Mesendoderm (in vitro differentiated cells): ENCODE results near the gene ART5.

Experiments used
- DNase-seq: peaks from one replicate; pipeline ENCODE4 v3.0.0; 2013
- H2AK5ac ChIP-seq: 2 replicates; pipeline ENCODE4 v1.6.1; 2013; ENCODE audit warnings: low read length, inconsistent platforms
- H2BK120ac ChIP-seq: 2 replicates; pipeline ENCODE4 v1.6.1; 2013; ENCODE audit warnings: low read depth, mild to moderate bottlenecking, low read length, moderate library complexity, mixed read lengths
- H2BK15ac ChIP-seq: replicated peaks from 2 replicates; pipeline ENCODE4 v1.6.1; 2013; ENCODE audit warnings: low read depth, mild to moderate bottlenecking, moderate library complexity
- H2BK5ac ChIP-seq: 2 replicates; pipeline ENCODE4 v1.6.1; 2013; ENCODE audit warnings: low read length, inconsistent platforms
- H3K18ac ChIP-seq: 2 replicates; pipeline ENCODE4 v1.6.1; 2013; ENCODE audit warnings: mild to moderate bottlenecking, low read length, mixed read lengths
- H3K23ac ChIP-seq: one replicate; pipeline ENCODE4 v1.6.1; 2013; ENCODE audit warnings: low read length
- H3K27ac ChIP-seq: 2 replicates; pipeline ENCODE4 v1.5.1; 2013; ENCODE audit warnings: low read depth, mild to moderate bottlenecking, inconsistent platforms, low read length, moderate library complexity
- H3K27me3 ChIP-seq: 2 replicates; pipeline ENCODE4 v1.6.1; 2013; ENCODE audit warnings: low read length, control low read depth, mild to moderate bottlenecking, inconsistent platforms; ENCODE audit not compliant: insufficient read depth, poor library complexity
- H3K36me3 ChIP-seq: 2 replicates; pipeline ENCODE4 v1.6.1; 2013; ENCODE audit warnings: low read length, inconsistent platforms; ENCODE audit not compliant: control insufficient read depth, insufficient read depth
- H3K4ac ChIP-seq: one replicate; pipeline ENCODE4 v1.6.1; 2013; ENCODE audit warnings: low read depth, mild to moderate bottlenecking, low read length, moderate library complexity
- H3K4me1 ChIP-seq: 2 replicates; pipeline ENCODE4 v1.6.1; 2013; ENCODE audit warnings: low read depth, low read length, inconsistent platforms; ENCODE audit not compliant: control insufficient read depth
- H3K4me2 ChIP-seq: 2 replicates; pipeline ENCODE4 v1.6.1; 2013; ENCODE audit warnings: low read length
- H3K4me3 ChIP-seq: 2 replicates; pipeline ENCODE4 v1.5.1; 2013; ENCODE audit warnings: mild to moderate bottlenecking, low read length
- H3K56ac ChIP-seq: one replicate; pipeline ENCODE4 v1.6.1; 2013; ENCODE audit warnings: low read length
- H3K79me1 ChIP-seq: 2 replicates; pipeline ENCODE4 v1.6.1; 2013; ENCODE audit warnings: low read length, inconsistent platforms
- H3K79me2 ChIP-seq: 2 replicates; pipeline ENCODE4 v1.6.1; 2013; ENCODE audit warnings: mild to moderate bottlenecking, low read length; ENCODE audit not compliant: control insufficient read depth, insufficient read depth
- H3K9ac ChIP-seq: 2 replicates; pipeline ENCODE4 v1.6.1; 2013; ENCODE audit warnings: low read length, inconsistent platforms
- H4K5ac ChIP-seq: one replicate; pipeline ENCODE4 v1.6.1; 2013; ENCODE audit warnings: low read length
- H4K8ac ChIP-seq: one replicate; pipeline ENCODE4 v1.6.1; 2013; ENCODE audit warnings: low read depth, mild to moderate bottlenecking, control low read depth, low read length, moderate library complexity
- WGBS: extraction: QIAGEN DNeasy Blood & Tissue Kit; methylation state at CpG from one replicate; pipeline ENCODE4 v1.1.7; 2013; ENCODE audit warnings: low lambda C conversion rate, missing lambda C conversion rate; ENCODE audit not compliant: insufficient coverage; ENCODE audit errors: extremely low coverage; 5-methylcytosine and 5-hydroxymethylcytosine counted together

The ART5 gene

GRCh38 chr11:3615998-3616397, 25.8 kb downstream of the ART5 start:
- Histone ChIP-seq H3K23ac (no peak overlapping the region), H2AK5ac (peak overlapping the region; percentile 9), H2BK120ac (no peak overlapping the region), H3K56ac (peak overlapping the region; percentile 49), H3K4me2 (no peak overlapping the region), H4K5ac (no peak overlapping the region), H3K79me1 (no peaks in the 10 kb centered on the region), H2BK5ac (no peak overlapping the region), H3K36me3 (no peaks in the 10 kb centered on the region), H3K27me3 (no peaks in the 10 kb centered on the region), H3K4ac (no peak overlapping the region), H3K27ac (no peak overlapping the region), H4K8ac (no peak overlapping the region), H3K9ac (no peak overlapping the region), H3K4me3 (no peak overlapping the region), H3K18ac (peak overlapping the region; percentile 15), H3K4me1 (peaks cover 11% of the 10 kb centered on the region), H3K79me2 (no peaks in the 10 kb centered on the region), H2BK15ac (no peak overlapping the region)
- no peak for DNase-seq
- WGBS = no CpG with 5 or more reads among the region's 6 CpGs

- peak overlapping the region; percentile 51 for H3K56ac ChIP-seq
- H2BK15ac ChIP-seq = no peak overlapping the region
- H3K23ac ChIP-seq = no peak overlapping the region
- no peak overlapping the region for H3K9ac ChIP-seq
- no peak overlapping the region for H3K4me2 ChIP-seq
- peak; percentile 49 for DNase-seq
- H3K27me3 ChIP-seq = no peaks in the 10 kb centered on the region
- no CpG with 5 or more reads among the region's 5 CpGs for WGBS
- H3K27ac ChIP-seq = no peak overlapping the region
- H2AK5ac ChIP-seq = no peak overlapping the region
- no peak overlapping the region for H2BK120ac ChIP-seq
- H4K5ac ChIP-seq = no peak overlapping the region
- no peak overlapping the region for H3K4ac ChIP-seq
- no peak overlapping the region for H4K8ac ChIP-seq
- H3K79me1 ChIP-seq = no peaks in the 10 kb centered on the region
- no peak overlapping the region for H3K18ac ChIP-seq
- H2BK5ac ChIP-seq = peak overlapping the region; percentile 54
- H3K4me3 ChIP-seq = no peak overlapping the region
- no peaks in the 10 kb centered on the region for H3K36me3 ChIP-seq
- peaks cover 11% of the 10 kb centered on the region for H3K4me1 ChIP-seq
- H3K79me2 ChIP-seq = no peaks in the 10 kb centered on the region
These were observed 27.0 kb downstream of the ART5 start for GRCh38 chr11:3614742-3615171.

- H4K8ac ChIP-seq = no peak overlapping the region
- no peak overlapping the region for H3K23ac ChIP-seq
- DNase-seq = peak; percentile 66
- H2BK5ac ChIP-seq = peak overlapping the region; percentile 54
- H3K4ac ChIP-seq = no peak overlapping the region
- no peaks in the 10 kb centered on the region for H3K79me2 ChIP-seq
- H3K27ac ChIP-seq = no peak overlapping the region
- no peak overlapping the region for H3K9ac ChIP-seq
- no peaks in the 10 kb centered on the region for H3K27me3 ChIP-seq
- H3K4me1 ChIP-seq = peaks cover 11% of the 10 kb centered on the region
- WGBS = no CpG with 5 or more reads among the region's 10 CpGs
- H2AK5ac ChIP-seq = no peak overlapping the region
- no peak overlapping the region for H2BK15ac ChIP-seq
- H2BK120ac ChIP-seq = no peak overlapping the region
- H3K4me2 ChIP-seq = no peak overlapping the region
- H3K18ac ChIP-seq = no peak overlapping the region
- no peak overlapping the region for H3K4me3 ChIP-seq
- H3K56ac ChIP-seq = peak overlapping the region; percentile 51
- no peaks in the 10 kb centered on the region for H3K36me3 ChIP-seq
- H4K5ac ChIP-seq = no peak overlapping the region
- no peaks in the 10 kb centered on the region for H3K79me1 ChIP-seq
These were observed 27.6 kb downstream of the ART5 start for GRCh38 chr11:3613998-3614741.

GRCh38 chr11:3611976-3612678, 29.7 kb downstream of the ART5 start:
- no peak overlapping the region for H3K4ac ChIP-seq
- no peak overlapping the region for H2BK120ac ChIP-seq

DNA sequence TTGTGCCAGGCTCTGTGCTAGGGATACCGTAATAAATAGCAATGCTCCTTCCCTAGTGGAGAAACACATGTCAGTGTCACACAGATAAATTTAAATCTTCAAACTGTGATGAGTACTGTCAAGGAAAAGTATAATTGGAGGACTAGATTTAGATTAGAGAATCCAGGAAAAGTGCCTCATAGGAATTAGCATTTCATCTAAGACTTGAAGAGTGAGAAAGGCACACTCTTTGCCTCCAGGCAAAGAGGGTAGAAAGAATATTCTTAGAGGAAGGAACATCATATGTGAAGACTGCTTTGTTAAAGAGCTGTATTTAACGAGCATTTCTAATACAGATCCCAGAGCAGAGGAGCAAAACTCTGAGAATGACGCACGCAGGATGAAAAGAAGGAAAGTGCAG, 30.9 kb downstream of the ART5 start:
- Histone ChIP-seq H3K36me3 (no peaks in the 10 kb centered on the region), H2BK120ac (no peak overlapping the region), H2AK5ac (no peak overlapping the region), H3K9ac (no peak overlapping the region), H4K8ac (no peak overlapping the region), H2BK15ac (no peak overlapping the region), H3K27ac (no peak overlapping the region), H3K4me3 (no peak overlapping the region), H3K4me1 (peaks cover 11% of the 10 kb centered on the region), H4K5ac (no peak overlapping the region), H3K4me2 (no peak overlapping the region), H3K79me2 (no peaks in the 10 kb centered on the region), H3K18ac (no peak overlapping the region), H3K23ac (no peak overlapping the region), H3K27me3 (no peaks in the 10 kb centered on the region), H3K79me1 (no peaks in the 10 kb centered on the region), H2BK5ac (no peak overlapping the region), H3K4ac (no peak overlapping the region), H3K56ac (no peak overlapping the region)
- no CpG with 5 or more reads among the region's 4 CpGs for WGBS
- no peak for DNase-seq

More at GRCh38 chr11:3611976-3612678, 29.7 kb downstream of the ART5 start:
- no peak overlapping the region for H3K9ac ChIP-seq
- WGBS = no CpG with 5 or more reads among the region's 3 CpGs
- H3K4me3 ChIP-seq = no peak overlapping the region
- H2AK5ac ChIP-seq = no peak overlapping the region
- DNase-seq = no peak
- H3K79me2 ChIP-seq = no peaks in the 10 kb centered on the region
- H4K5ac ChIP-seq = no peak overlapping the region
- H4K8ac ChIP-seq = no peak overlapping the region
- no peaks in the 10 kb centered on the region for H3K27me3 ChIP-seq
- H3K18ac ChIP-seq = no peak overlapping the region
- peaks cover 11% of the 10 kb centered on the region for H3K4me1 ChIP-seq
- no peak overlapping the region for H3K27ac ChIP-seq
- H3K36me3 ChIP-seq = no peaks in the 10 kb centered on the region
- H3K4me2 ChIP-seq = no peak overlapping the region
- H3K23ac ChIP-seq = no peak overlapping the region
- no peak overlapping the region for H2BK5ac ChIP-seq
- H3K79me1 ChIP-seq = no peaks in the 10 kb centered on the region
- no peak overlapping the region for H2BK15ac ChIP-seq
- H3K56ac ChIP-seq = no peak overlapping the region
